Panc1 (cell line): ENCODE results near the gene MYCN. TPM values are rescaled to one million over a fixed set of nuclear protein-coding genes. Genes with fewer than 3 reads are reported as not detected.
"Not testable (repeated sequence)": the region's sequence is repeated elsewhere in the genome, so short reads cannot be mapped to it uniquely, and the experiment has no call there.

ENCODE experiments used
- ATAC-seq: fragments of 200-7000 bp; cut with Tn5 transposase; 2 replicates; pipeline ENCODE4 v1.9.1; 2020; ENCODE audit warnings: mild to moderate bottlenecking, moderate library complexity
- BruUV-seq: library from RNA; stranded (reverse); fragments of 400-500 nt; replicated peaks from 2 replicates; lab custom pipeline; 2021; lab: Mats Ljungman, UMichigan
- CTCF ChIA-PET: fragments of 300-600 bp; sonication (Branson Sonifier 250); formaldehyde crosslinking; loops from one replicate; lab custom pipeline; 2022; ENCODE audit warnings: antibody characterized with exemption; lab: Charles Lee
- POLR2A ChIA-PET: fragments of 300-600 bp; sonication (Branson Sonifier 250); formaldehyde crosslinking; loops from one replicate; lab custom pipeline; 2022; ENCODE audit warnings: antibody characterized with exemption; lab: Charles Lee
- DNase-seq: peaks from one replicate; pipeline ENCODE4 v3.0.0-alpha.2; 2010; ENCODE audit warnings: low read depth, low spot score
- H3K27ac ChIP-seq: 2 replicates; pipeline ENCODE4 v1.5.1; 2011; ENCODE audit warnings: mild to moderate bottlenecking, low read length, inconsistent platforms
- H3K27me3 ChIP-seq: fragments of 200-500 bp; sonication (Bioruptor generic); 2 replicates; pipeline ENCODE4 v1.6.0; 2014; ENCODE audit warnings: low read length, inconsistent platforms; ENCODE audit not compliant: control insufficient read depth, insufficient read depth
- H3K36me3 ChIP-seq: fragments of 200-500 bp; sonication (Bioruptor generic); 2 replicates; pipeline ENCODE4 v1.5.1; 2014; ENCODE audit warnings: inconsistent platforms, mild to moderate bottlenecking, low read length, moderate library complexity; ENCODE audit not compliant: control insufficient read depth, insufficient read depth
- H3K4me1 ChIP-seq: 2 replicates; pipeline ENCODE4 v1.5.1; 2011; ENCODE audit warnings: inconsistent platforms, mild to moderate bottlenecking, low read length, moderate library complexity; ENCODE audit not compliant: control insufficient read depth, insufficient read depth
- H3K4me3 ChIP-seq, 2 experiments: 2 replicates each; pipeline ENCODE4 v1.5.1; 2011 to 2012; ENCODE audit warnings: low read depth in 2 of 2, low read length in 2 of 2, mild to moderate bottlenecking in 2 of 2, inconsistent platforms in 1 of 2, moderate library complexity in 1 of 2
- H3K9me3 ChIP-seq: fragments of 200-500 bp; sonication (Bioruptor generic); 2 replicates; pipeline ENCODE4 v1.5.1; 2014; ENCODE audit warnings: low read depth, mild to moderate bottlenecking, inconsistent platforms, low read length, moderate library complexity; ENCODE audit not compliant: control insufficient read depth, insufficient read depth
- CTCF ChIP-seq: fragments of 450-650 bp; IDR thresholded peaks from 2 replicates; pipeline ENCODE4 v1.5.1; 2017; ENCODE audit warnings: mild to moderate bottlenecking
- POLR2AphosphoS5 ChIP-seq: IDR thresholded peaks from 2 replicates; pipeline ENCODE4 v1.6.1; 2012; ENCODE audit warnings: mild to moderate bottlenecking, low read depth, low read length, moderate library complexity
- REST ChIP-seq, 2 experiments: IDR thresholded peaks; 2 replicates each; pipeline ENCODE4 v1.6.1; 2011 to 2012; ENCODE audit warnings: low read depth in 2 of 2, control low read depth in 1 of 2, low read length in 1 of 2, mild to moderate bottlenecking in 1 of 2, moderate library complexity in 1 of 2; ENCODE audit not compliant: insufficient read depth in 1 of 2
- SIN3A ChIP-seq: IDR thresholded peaks from 2 replicates; pipeline ENCODE4 v1.6.1; 2012; ENCODE audit warnings: low read depth, mild to moderate bottlenecking, low read length, moderate library complexity, borderline replicate concordance; ENCODE audit not compliant: insufficient read depth
- TCF7L2 ChIP-seq: IDR thresholded peaks from 2 replicates; pipeline ENCODE4 v1.6.1; 2011; ENCODE audit warnings: mild to moderate bottlenecking, low read depth, low read length, inconsistent platforms
- in situ Hi-C: cut with HindIII; loops from 2 replicates; pipeline ENCODE4 v1.10.0; 2016; ENCODE audit warnings: low sequenced_read_pairs, low pct_unique_long_range_greater_than_20kb
- intact Hi-C: fragments of 100-400 bp; cut with micrococcal nuclease; formaldehyde crosslinking; loops from one replicate; pipeline ENCODE4 v1.10.0; 2022; ENCODE audit not compliant: unreplicated experiment
- total RNA-seq: library from RNA; stranded (reverse); gene quantifications from one replicate; pipeline ENCODE4 v1.2.1, GENCODE V29; 2021; ENCODE audit not compliant: unreplicated experiment

MYCN gene
- total RNA-seq, 1 experiment from 2014 or later = not detected

- POLR2A ChIA-PET = no interaction called here
These were observed 12.7 kb upstream of the MYCN start for GRCh38 chr2:15927551-15928218.

GRCh38 chr2:15929008-15929407 lies 11.3 kb upstream of the MYCN start:
- in situ Hi-C loops, H3K9me3 ChIP-seq, H3K27me3 ChIP-seq, H3K27ac ChIP-seq, H3K4me3 ChIP-seq, H3K36me3 ChIP-seq, DNase-seq, H3K4me1 ChIP-seq, BruUV-seq, intact Hi-C loops, POLR2A ChIA-PET, CTCF ChIA-PET, ATAC-seq: not testable (repeated sequence)

More at GRCh38 chr2:15927551-15928218, 12.7 kb upstream of the MYCN start:
- in situ Hi-C loops = no loop called here
- Histone ChIP-seq H3K27ac (no peak overlapping the region), H3K4me1 (no peaks in the 10 kb centered on the region), H3K4me3 (no peak overlapping the region), H3K36me3 (no peaks in the 10 kb centered on the region), H3K9me3 (no peaks in the 10 kb centered on the region), H3K27me3 (no peaks in the 10 kb centered on the region; the same call in 1 of the 2 replicates)
- no peak for DNase-seq
- TF ChIP-seq REST (IDR thresholded peaks at IDR 0.05; ENCODE audit: insufficient read depth in 1 of 2, low read depth in 2 of 2, low read length in 1 of 2) (no peak), POLR2AphosphoS5 (no peak), TCF7L2 (no peak), CTCF (no peak), SIN3A (no peak)
- CTCF ChIA-PET = no interaction called here
- ATAC-seq = no peak
- BruUV-seq = no TSS peak
- intact Hi-C loops = no loop called here

GRCh38 chr2:15929861-15930260 lies 10.5 kb upstream of the MYCN start:
- BruUV-seq = no TSS peak
- no peak for TF ChIP-seq SIN3A
- TF ChIP-seq POLR2AphosphoS5 = no peak
- no peak for TF ChIP-seq REST (IDR thresholded peaks at IDR 0.05; ENCODE audit: insufficient read depth in 1 of 2, low read depth in 2 of 2, low read length in 1 of 2)
- no peak for TF ChIP-seq CTCF
- no peak for TF ChIP-seq TCF7L2
- Histone ChIP-seq H3K27ac (no peak overlapping the region), H3K27me3 (no peaks in the 10 kb centered on the region; the same call in 1 of the 2 replicates), H3K4me3 (no peak overlapping the region), H3K9me3 (no peaks in the 10 kb centered on the region), H3K4me1 (no peaks in the 10 kb centered on the region), H3K36me3 (no peaks in the 10 kb centered on the region)
- ChIA-PET POLR2A (no interaction called here), CTCF (interaction anchor here (0.7 kb wide), 1 partner anchor 1756 kb away, joined by 3 read pairs; no protein-coding TSS in a partner anchor)
- DNase-seq (no peak), ATAC-seq (no peak)
- in situ Hi-C loops = no loop called here
- intact Hi-C loops = no loop called here
